Erythroblast (primary cell): ENCODE measurements around the gene TAGAP.

Source experiments
- GATA1 ChIP-seq: IDR thresholded peaks from 2 replicates; pipeline ENCODE4 v1.6.1; 2011; ENCODE audit warnings: low read depth, mild to moderate bottlenecking, control low read depth, low read length, moderate library complexity
- POLR2A ChIP-seq: IDR thresholded peaks from 2 replicates; pipeline ENCODE4 v1.6.1; 2011; ENCODE audit warnings: mild to moderate bottlenecking, low read length

DNA sequence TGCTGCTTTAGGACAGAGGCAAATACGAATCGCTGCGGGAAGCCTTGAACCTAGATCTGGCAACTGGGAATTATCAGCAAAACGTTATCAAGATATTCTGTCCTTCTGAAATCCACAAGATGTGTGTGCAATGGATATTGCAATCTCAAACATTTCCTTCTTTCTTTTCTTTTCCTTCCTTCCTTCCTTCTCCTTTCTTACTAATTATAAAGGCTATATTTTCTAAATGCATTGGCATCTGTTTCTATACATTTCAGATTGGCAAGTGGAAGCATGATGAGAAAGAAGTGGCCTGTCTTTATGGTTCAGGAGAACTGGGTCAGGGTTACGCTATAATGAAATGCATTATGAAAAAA is 2.0 kb downstream of the TAGAP start:
- TF ChIP-seq POLR2A (no peak), GATA1 (no peak)
